GM06990 (cell line): ENCODE data around the gene SLC6A3.

Experiments used
- DNase-seq: peaks from one replicate; pipeline ENCODE4 v3.0.0-alpha.2; 2011; ENCODE audit not compliant: insufficient read length; ENCODE audit errors: extremely low read depth
- H3K27me3 ChIP-seq: replicated peaks from 2 replicates; pipeline ENCODE4 v1.6.0; 2011; ENCODE audit warnings: low read length; ENCODE audit not compliant: control insufficient read depth, insufficient read depth
- H3K36me3 ChIP-seq: 2 replicates; pipeline ENCODE4 v1.5.1; 2011; ENCODE audit warnings: low read length; ENCODE audit not compliant: control insufficient read depth, insufficient read depth
- H3K4me3 ChIP-seq: replicated peaks from 2 replicates; pipeline ENCODE4 v1.5.1; 2011; ENCODE audit warnings: low read depth, mild to moderate bottlenecking, control low read depth, low read length
- TF ChIP-seq, protein P1 (sequence below): IDR thresholded peaks from 2 replicates; pipeline ENCODE4 v1.5.1; 2011; ENCODE audit warnings: low read length, control low read depth, mild to moderate bottlenecking, inconsistent platforms; ENCODE audit not compliant: insufficient read depth, poor library complexity, severe bottlenecking

SLC6A3 gene

DNA sequence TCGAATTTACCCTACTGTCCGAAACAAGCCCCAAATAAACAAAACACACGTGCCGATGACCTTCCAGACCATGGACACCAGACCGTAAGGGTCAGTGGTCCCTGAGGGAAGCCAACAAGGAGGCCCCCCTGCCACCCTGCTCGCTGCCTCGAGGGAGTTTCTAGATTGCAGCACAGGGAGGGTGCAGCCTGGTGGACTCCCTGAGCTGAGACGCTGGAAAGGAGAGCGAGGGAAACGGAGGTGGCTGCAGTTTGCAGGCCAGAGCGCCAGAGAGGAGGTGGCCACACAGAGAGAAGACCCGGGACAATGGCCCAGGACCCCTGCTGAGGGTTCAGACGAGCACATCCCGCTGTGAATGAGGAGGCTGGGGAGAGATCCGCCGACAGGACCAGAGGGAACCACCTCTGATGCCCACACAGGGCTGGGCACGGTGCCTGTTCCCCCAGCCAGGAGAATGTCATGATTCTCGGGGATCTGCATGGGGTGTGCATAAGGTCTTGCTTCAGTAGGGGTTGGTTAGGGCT, 48.9 kb downstream of the SLC6A3 start:
- no peaks in the 10 kb centered on the region; the same call in none of the 2 replicates for H3K27me3 ChIP-seq
- no peak for DNase-seq
- TF ChIP-seq, protein P1, sequence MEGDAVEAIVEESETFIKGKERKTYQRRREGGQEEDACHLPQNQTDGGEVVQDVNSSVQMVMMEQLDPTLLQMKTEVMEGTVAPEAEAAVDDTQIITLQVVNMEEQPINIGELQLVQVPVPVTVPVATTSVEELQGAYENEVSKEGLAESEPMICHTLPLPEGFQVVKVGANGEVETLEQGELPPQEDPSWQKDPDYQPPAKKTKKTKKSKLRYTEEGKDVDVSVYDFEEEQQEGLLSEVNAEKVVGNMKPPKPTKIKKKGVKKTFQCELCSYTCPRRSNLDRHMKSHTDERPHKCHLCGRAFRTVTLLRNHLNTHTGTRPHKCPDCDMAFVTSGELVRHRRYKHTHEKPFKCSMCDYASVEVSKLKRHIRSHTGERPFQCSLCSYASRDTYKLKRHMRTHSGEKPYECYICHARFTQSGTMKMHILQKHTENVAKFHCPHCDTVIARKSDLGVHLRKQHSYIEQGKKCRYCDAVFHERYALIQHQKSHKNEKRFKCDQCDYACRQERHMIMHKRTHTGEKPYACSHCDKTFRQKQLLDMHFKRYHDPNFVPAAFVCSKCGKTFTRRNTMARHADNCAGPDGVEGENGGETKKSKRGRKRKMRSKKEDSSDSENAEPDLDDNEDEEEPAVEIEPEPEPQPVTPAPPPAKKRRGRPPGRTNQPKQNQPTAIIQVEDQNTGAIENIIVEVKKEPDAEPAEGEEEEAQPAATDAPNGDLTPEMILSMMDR: no peak
- no peaks in the 10 kb centered on the region for H3K36me3 ChIP-seq
- H3K4me3 ChIP-seq: no peak overlapping the region

DNA sequence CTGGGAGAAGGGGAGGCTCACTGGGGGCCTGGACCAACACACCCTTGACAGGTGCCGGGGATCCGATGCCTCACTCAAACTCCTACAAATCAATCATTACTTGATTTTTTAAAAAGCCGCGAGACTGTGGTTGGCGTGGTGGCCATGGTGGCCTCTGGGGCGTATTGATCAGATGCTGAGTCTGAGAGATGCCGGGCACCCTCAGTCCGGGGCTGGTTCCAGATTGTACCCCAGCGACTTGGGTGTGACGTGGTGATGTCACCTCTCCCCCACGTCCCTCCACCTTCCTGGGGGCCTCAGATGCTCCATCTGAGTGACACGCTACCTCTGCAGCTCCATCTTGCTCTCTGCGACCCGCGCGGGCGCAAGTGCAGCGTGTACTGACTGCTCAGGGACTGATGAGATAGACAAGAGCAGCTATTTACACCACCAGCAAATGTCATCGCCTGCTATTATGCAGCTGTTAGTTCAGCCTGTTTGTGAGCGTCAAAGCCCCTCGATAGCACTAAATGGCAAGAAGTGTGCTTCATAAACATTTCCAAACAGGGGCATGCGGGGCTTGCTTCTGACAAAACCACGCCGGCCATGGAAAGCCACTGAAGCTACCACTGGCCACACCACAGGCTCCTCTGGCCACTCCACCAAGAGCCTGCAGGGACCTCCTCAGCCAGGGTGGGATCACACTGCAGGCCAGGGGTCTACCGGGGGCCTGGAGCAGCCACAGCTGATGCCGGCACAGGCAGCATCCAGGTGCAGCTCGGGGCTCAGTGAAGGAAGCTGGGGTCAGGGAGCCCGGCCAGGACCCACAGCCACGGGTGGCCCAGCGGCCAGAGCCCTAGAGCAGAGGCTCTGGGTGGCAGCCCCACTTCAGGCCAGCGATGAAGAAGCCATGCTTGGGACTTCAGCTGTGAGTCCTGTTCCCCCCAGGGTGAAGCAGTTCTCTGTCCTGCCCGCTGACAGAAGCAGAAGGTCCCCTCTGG, 50.1 kb downstream of the SLC6A3 start:
- TF ChIP-seq, protein P1: no peak
- no peaks in the 10 kb centered on the region for H3K36me3 ChIP-seq
- DNase-seq: no peak
- no peak overlapping the region for H3K4me3 ChIP-seq
- H3K27me3 ChIP-seq: peaks cover 2% of the 10 kb centered on the region

DNA sequence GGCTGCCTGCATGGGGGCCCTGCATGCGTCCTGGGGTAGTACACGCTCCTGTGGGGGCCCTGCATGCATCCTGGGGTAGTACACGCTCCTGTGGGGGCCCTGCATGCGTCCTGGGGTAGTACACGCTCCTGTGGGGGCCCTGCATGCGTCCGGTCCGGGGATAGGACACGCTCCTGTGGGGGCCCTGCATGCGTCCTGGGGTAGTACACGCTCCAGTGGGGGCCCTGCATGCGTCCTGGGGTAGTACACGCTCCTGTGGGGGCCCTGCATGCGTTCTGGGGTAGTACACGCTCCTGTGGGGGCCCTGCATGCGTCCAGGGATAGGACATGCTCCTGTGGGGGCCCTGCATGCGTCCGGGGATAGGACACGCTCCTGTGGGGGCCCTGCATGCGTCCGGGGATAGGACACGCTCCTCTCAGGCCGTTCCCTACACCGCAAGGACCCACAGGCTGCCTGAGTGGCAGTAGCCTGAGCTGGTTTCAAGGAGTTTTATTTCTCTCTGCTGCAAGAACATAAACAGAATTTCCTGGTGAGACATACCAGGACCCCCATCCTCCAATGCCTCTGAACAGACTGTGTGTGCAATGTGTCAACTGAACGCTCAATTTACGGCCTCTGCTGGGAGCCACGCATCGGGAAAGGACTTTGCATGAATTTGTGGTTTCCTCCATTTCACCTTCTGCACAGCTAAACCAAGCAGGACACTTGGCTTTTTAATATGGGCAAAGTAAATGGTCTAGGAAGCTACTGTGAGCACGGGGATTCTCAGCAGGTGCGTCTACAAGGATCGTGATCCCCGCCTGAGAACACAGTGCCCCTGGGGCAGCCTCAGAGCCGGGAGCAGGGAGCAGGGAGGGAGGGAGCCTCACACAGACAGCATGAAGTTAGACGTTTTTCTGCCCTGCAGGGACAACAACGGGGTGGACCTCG, 51.4 kb downstream of the SLC6A3 start:
- DNase-seq: no peak
- H3K4me3 ChIP-seq: no peak overlapping the region
- TF ChIP-seq, protein P1: no peak
- peaks cover 2% of the 10 kb centered on the region for H3K27me3 ChIP-seq
- no peaks in the 10 kb centered on the region for H3K36me3 ChIP-seq

DNA sequence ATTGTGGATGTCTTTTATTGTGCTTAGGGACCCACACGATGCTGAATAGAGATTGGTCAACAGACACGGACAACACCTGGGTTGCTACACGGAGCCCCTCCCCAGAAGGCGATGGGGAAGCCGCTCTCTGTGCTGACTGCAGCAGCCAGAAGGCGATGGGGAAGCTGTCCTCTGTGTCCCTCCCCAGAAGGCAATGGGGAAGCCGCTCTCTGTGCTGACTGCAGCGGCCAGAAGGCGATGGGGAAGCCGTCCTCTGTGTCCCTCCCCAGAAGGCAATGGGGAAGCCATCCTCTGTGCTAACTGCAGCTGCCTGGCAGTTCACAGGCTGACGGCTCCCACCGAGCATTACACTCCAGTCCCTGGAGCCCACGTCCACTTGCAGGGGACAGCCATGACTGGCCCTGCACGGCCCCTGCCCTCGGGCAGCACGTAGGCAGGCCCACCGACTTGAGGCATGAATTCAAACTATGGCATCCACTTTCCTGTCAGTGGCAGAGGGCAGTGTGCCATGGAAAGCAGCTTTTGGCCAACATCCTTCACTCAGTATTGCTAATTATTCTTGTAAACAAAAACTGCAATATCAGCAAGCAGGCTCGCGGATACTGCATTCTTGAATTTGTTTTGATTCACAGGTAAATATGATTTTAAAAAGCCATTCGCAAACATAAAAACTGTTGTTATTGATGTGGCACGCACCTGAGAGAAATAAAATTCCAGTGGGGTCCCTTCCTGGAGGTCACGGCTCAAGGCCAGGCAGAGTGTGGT, 52.3 kb downstream of the SLC6A3 start:
- TF ChIP-seq, protein P1: no peak
- Histone ChIP-seq H3K36me3 (no peaks in the 10 kb centered on the region), H3K4me3 (no peak overlapping the region), H3K27me3 (peaks cover 2% of the 10 kb centered on the region)
- no peak for DNase-seq

DNA sequence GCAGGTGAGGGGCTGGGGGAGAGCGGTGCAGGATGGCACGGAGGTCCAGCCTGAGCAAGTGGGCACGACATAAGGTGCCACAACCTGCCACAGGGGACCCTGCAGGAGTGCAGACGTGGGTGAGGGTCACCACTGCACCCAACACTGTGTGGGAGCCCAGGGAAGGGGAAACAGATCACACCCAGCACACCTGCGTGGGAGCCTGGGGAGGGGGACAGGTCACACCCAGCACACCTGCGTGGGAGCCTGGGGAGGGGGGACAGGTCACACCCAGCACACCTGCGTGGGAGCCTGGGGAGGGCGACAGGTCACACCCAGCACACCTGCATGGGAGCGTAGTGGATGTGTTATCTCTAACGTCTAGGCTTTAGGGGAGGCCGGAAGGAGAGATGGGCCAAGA, 53.0 kb downstream of the SLC6A3 start:
- no peak for DNase-seq
- peaks cover 2% of the 10 kb centered on the region for H3K27me3 ChIP-seq
- no peaks in the 10 kb centered on the region for H3K36me3 ChIP-seq
- no peak overlapping the region for H3K4me3 ChIP-seq
- TF ChIP-seq, protein P1: no peak
